HG02588 (cell line): Measurements from ENCODE around the gene SENP1.

ENCODE experiments used
- ATAC-seq: cut with Tn5 transposase; IDR thresholded peaks from one replicate; pipeline ENCODE4 v1.9.1; 2021; ENCODE audit warnings: mild to moderate bottlenecking, moderate library complexity; ENCODE audit not compliant: unreplicated experiment

Gene SENP1

DNA sequence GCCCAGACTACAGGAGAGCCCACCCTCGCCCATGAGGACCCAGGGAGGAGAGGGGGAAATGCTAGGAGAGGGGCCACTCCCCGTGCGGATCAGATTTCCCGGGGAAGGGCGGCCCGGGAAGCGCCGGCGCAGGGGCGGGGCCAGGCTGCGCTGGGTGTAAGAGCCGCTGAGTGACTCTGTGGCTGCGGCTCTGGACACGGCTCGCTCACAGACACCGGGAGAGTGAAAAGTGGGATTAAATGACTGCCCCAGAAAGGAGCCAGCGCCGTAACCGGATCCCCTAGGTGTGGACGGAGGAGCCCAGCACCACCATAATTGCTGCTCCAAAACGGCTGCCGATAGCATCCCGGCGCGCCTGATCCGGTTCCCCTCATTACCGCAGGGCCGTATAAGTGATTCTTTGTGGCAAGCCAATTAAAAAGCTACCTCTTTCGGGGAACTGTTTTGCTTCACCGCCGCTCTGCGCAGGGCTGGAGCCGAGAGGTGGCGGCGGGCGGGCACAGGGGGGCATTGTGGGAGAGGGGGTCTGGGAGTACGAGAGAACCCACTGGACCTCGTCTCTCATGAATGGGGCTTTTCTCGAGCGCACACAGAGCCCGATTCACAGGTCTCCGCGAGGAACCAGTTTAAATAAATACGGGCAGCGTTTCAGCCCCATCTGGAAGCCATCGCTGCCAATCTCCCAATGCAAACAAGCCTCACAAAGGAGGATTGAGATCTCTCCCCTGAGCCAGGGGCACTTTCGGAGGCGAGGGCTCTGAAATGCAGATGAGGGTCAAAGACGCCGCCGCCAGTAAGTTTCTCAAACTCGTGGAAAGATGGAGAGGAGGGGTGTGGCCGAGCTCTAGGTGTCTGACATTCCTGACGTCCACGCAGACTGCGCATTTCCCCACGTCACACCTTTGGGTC, 104.1 kb downstream of the SENP1 start:
- no peak for ATAC-seq

DNA sequence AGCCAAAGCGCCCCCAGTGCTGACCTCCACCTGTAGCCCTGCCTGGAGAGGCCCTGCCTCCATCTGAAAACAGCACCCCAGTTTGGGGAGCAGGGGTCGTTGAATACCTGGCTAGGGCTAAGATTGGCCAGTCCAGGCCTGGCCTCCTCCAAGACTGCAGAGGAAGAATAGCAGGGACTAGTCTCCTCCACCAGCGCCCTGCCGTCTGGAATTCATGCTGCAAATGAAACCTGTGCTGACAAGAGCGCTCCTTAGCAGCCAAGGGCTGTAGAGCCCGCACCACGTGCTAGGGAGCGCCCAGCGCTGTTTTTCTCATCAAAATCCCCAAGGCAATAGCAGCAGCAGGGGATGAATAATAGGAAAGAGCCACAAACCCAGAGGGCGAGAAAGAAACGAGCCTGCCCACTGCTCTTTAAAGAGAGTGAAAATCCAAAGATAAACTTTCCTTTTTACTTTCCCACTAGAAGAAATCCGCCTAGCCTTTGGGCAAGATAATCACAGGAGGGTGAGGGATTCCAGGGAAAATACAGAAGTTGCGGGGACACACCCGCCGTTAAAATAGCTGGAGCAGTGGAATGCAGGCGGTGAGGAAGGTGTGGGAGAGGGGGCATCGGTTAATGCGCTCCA, 104.9 kb downstream of the SENP1 start:
- no peak for ATAC-seq

DNA sequence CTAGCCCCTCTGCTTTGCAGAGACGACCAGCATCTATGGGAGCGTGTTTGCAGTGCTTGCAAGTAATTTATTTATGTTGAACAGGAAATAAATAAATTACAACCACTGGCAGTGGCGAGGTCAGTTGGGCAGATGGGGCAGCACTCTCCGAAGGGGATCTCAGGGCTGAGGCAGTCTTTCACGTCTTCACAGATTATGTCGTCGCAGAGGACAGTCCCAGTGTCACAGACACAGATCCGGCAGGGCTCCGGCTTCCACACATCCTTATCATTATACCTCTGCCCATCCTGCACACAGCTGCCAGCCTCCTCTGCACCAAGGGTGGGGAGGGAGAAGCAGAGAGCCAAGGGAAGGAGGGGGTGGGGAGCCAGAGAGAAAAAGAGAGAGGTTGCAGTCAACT, 106.1 kb downstream of the SENP1 start:
- no peak for ATAC-seq

DNA sequence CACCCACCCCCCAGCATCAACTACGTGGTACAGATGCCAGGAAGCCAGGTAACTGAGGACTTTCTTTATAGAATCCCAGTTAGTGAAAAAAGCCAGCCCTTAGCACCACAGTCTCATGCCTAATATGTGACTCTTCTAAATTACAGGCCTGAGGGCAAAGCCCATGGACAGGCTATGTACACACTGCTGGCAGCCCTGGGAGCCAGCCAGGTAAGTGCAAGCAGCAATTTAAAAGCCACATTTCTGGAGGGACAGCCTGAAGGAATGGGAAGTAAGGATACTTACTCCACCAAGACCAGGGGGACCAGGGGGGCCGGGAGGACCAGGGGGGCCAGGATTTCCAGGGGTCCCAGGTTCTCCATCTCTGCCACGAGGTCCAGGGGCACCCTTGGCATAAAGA, 108.6 kb downstream of the SENP1 start:
- ATAC-seq = no peak

DNA sequence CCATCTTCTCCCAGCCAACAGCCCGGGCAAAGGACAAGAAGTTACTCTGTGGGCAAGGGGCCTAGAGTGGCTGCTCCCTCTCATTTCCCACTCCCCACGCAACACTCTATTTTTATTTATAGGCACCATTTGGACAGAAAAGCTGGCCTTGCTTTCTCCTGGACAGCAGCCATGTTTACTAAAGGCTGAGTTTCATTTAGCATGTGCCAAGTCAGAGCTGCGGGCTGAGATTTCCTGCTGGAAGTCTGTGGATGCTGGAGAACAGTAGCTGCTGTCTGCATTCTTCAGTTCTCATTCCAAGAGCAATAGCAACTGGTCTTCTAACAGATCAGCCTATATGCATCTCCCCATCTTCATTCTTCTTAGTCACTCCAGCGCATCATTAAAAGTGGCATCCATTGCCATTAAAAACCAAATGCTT, 109.9 kb downstream of the SENP1 start:
- no peak for ATAC-seq

DNA sequence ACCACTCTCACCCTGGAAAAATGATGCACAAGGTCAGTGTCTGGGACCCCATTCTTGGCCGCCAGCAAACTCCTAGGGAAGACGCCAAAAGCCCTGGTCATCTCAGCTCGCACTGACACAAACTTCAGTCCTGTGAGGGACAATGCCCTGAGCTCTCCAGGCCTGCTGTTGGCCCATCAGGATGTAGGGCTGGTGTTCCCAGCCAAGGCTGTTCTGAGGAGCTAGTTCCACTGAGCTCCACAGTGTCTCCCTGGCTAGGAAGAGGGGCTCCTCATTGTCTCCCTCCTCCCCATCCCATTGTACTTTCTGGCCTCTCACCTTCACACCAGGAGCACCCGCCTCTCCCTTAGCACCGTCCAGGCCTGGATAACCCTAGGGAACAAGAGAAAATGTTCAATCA, 112.4 kb downstream of the SENP1 start:
- ATAC-seq = no peak
